C4-2B (cell line): ENCODE measurements around the gene NKX1-1.

Experiments used
- ZFX ChIP-seq: fragments of 450-650 bp; IDR thresholded peaks from 2 replicates; pipeline ENCODE4 v1.6.1; 2017
- TF ChIP-seq, protein P1 (sequence below): fragments of 450-650 bp; conservative IDR thresholded peaks from 2 replicates; pipeline ENCODE4 v1.5.1; 2017; ENCODE audit warnings: mild to moderate bottlenecking

DNA sequence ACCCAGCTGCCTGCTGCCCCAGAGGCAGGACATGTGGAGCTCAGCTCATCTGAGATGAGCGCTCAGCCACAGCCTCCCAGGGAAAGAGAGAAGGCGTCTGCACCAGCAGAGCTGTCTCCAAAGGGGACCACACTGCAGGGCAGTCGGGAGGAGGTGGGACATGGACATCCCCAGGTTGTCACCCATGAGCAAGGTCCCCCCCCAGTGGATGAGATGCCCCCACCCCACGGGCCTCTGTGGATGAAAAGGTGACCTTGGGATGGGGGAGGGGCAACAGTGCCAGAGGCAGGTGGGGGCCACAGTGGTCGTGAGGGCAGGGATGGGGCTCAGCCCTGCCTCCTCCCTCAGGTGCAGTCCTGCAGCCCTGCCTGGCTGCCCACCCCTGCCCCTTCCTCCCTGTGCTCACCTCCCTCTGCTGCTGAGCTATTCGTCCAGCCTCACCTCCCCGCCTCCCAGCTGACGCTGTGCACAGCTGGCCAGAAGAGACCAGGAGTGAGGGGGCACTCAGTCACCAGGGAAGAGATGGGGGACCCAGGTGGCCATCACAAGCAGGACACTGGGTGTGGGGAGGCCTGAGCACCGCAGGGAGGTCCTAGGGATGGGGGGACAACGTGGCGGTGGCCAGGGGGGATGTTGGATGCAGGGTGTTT lies 9.3 kb downstream of the NKX1-1 start:
- TF ChIP-seq, protein P1, sequence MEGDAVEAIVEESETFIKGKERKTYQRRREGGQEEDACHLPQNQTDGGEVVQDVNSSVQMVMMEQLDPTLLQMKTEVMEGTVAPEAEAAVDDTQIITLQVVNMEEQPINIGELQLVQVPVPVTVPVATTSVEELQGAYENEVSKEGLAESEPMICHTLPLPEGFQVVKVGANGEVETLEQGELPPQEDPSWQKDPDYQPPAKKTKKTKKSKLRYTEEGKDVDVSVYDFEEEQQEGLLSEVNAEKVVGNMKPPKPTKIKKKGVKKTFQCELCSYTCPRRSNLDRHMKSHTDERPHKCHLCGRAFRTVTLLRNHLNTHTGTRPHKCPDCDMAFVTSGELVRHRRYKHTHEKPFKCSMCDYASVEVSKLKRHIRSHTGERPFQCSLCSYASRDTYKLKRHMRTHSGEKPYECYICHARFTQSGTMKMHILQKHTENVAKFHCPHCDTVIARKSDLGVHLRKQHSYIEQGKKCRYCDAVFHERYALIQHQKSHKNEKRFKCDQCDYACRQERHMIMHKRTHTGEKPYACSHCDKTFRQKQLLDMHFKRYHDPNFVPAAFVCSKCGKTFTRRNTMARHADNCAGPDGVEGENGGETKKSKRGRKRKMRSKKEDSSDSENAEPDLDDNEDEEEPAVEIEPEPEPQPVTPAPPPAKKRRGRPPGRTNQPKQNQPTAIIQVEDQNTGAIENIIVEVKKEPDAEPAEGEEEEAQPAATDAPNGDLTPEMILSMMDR, result no peak
- no peak for TF ChIP-seq ZFX
